ENCODE measurements around the gene MED10. TPM values are rescaled to one million over a fixed set of nuclear protein-coding genes. Genes with fewer than 3 reads are reported as not detected.

Gene MED10
- total and polyA plus RNA-seq, 2 donors (not counting 1 experiment from before 2014, with no cell fraction given): 49.9 to 50.9 TPM

DNA sequence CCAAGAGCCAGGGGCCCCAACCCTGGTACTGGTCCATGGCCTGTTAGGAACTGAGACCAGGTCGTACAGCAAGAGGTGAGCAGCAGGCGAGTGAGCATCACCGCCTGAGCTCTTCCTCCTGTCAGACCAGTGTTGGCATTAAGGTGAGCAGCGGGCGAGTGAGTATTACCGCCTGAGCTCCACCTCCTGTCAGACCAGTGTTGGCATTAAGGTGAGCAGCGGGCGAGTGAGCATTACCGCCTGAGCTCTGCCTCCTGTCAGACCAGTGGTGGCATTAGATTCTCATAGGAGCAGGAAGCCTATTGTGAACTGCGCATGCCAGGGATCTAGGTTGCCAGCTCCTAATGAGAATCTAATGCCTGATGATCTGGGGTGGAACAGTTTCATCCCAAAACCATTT lies 39.3 kb upstream of the MED10 start:
- no peaks in the 10 kb centered on the region for H3K4me1 Mint-ChIP-seq
- Histone ChIP-seq H3K27me3 (replicated peaks in 1 of 4; ENCODE audit: control extremely low read depth in 1 of 4, control insufficient read depth in 3 of 4, insufficient read depth in 4 of 4, low read length in 3 of 4) (no peaks in the 10 kb centered on the region), H3K79me2 (ENCODE audit: control insufficient read depth, insufficient read depth, low read length) (no peaks in the 10 kb centered on the region), H3K9me3 (ENCODE audit: control extremely low read depth in 1 of 3, control insufficient read depth in 2 of 3, insufficient read depth in 1 of 3, low read length in 2 of 3) (peaks cover 0 to 7% (median 0%) of the 10 kb centered on the region in 3 donors), H3K4me2 (replicated peaks; ENCODE audit: low read depth, low read length, poor library complexity, severe bottlenecking) (no peak overlapping the region), H3K4me3 (ENCODE audit: control extremely low read depth in 1 of 5, extremely low read depth in 1 of 5, insufficient read depth in 1 of 5, low read depth in 2 of 5, low read length in 4 of 5) (no peak overlapping the region), H3K4me1 (ENCODE audit: control insufficient read depth in 2 of 2, insufficient read depth in 2 of 2, low read length in 2 of 2) (no peaks in the 10 kb centered on the region), H3K36me3 (replicated peaks in 1 of 2; ENCODE audit: control extremely low read depth in 1 of 2, control insufficient read depth in 1 of 2, extremely low read depth in 1 of 2, insufficient read depth in 2 of 2, low read length in 1 of 2) (no peaks in the 10 kb centered on the region), H3K9ac (ENCODE audit: low read length) (no peak overlapping the region), H4K20me1 (ENCODE audit: control insufficient read depth, insufficient read depth, low read length, poor library complexity, severe bottlenecking) (no peaks in the 10 kb centered on the region), H2AFZ (ENCODE audit: insufficient read depth, low read depth, low read length, poor library complexity, severe bottlenecking) (no peak overlapping the region), H3K27ac (ENCODE audit: low read length in 2 of 2) (no peak overlapping the region)
- intact Hi-C loops (cut with micrococcal nuclease): no loop called here
- H3K27ac Mint-ChIP-seq: no peak overlapping the region
- DNase-seq (no peak), ATAC-seq (ENCODE audit: low read depth) (no peak)
- CTCF ChIA-PET: no interaction called here
- POLR2A ChIA-PET: no interaction called here
- over 99% methylated on average over 10 of the region's 10 CpGs for WGBS (ENCODE audit: insufficient coverage)
- peaks cover 14% of the 10 kb centered on the region for H3K27me3 Mint-ChIP-seq
- no peaks in the 10 kb centered on the region for H3K9me3 Mint-ChIP-seq (ENCODE audit: insufficient read depth)
- no peak for TF ChIP-seq EZH2 (IDR thresholded peaks at IDR 0.05; ENCODE audit: borderline replicate concordance, insufficient read depth, low read depth, low read length, poor library complexity, severe bottlenecking)
- TF ChIP-seq, protein P1, sequence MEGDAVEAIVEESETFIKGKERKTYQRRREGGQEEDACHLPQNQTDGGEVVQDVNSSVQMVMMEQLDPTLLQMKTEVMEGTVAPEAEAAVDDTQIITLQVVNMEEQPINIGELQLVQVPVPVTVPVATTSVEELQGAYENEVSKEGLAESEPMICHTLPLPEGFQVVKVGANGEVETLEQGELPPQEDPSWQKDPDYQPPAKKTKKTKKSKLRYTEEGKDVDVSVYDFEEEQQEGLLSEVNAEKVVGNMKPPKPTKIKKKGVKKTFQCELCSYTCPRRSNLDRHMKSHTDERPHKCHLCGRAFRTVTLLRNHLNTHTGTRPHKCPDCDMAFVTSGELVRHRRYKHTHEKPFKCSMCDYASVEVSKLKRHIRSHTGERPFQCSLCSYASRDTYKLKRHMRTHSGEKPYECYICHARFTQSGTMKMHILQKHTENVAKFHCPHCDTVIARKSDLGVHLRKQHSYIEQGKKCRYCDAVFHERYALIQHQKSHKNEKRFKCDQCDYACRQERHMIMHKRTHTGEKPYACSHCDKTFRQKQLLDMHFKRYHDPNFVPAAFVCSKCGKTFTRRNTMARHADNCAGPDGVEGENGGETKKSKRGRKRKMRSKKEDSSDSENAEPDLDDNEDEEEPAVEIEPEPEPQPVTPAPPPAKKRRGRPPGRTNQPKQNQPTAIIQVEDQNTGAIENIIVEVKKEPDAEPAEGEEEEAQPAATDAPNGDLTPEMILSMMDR (IDR thresholded peaks at IDR 0.05): no peak
- no peak overlapping the region for H3K4me3 Mint-ChIP-seq

DNA sequence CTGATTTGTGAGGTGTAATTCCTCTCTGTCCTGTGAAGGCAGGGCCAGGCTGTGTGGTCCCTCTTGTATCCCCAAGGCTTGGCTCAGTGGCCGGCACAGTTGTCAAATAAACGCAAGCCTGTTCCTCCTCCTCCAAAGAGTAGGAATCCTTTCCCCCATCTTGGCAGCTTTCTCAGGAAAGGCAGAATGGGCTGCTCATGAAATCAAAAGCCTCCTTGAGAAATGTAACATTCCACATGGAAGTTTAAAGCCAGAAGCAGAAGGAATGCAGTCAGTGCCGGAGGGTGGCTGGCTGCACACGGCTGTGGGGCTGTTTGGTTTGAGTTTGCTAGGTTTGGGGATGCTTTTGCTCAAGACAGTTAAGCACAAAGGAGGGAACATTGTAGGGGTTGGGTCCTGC lies 34.5 kb upstream of the MED10 start:
- 90% methylated on average over 4 of the region's 4 CpGs for WGBS (ENCODE audit: insufficient coverage)
- Mint-ChIP-seq H3K4me1 (no peaks in the 10 kb centered on the region), H3K4me3 (no peak overlapping the region), H3K9me3 (ENCODE audit: insufficient read depth) (peaks cover 3% of the 10 kb centered on the region), H3K27ac (no peak overlapping the region), H3K27me3 (peaks cover 14% of the 10 kb centered on the region)
- peaks cover 0 to 6% (median 0%) of the 10 kb centered on the region in 3 donors for H3K9me3 ChIP-seq (ENCODE audit: control extremely low read depth in 1 of 3, control insufficient read depth in 2 of 3, insufficient read depth in 1 of 3, low read length in 2 of 3)
- ChIA-PET POLR2A (no interaction called here), CTCF (no interaction called here)
- no peak overlapping the region for H3K4me2 ChIP-seq (replicated peaks; ENCODE audit: low read depth, low read length, poor library complexity, severe bottlenecking)
- TF ChIP-seq, protein P1 (IDR thresholded peaks at IDR 0.05): no peak
- no peak for TF ChIP-seq EZH2 (IDR thresholded peaks at IDR 0.05; ENCODE audit: borderline replicate concordance, insufficient read depth, low read depth, low read length, poor library complexity, severe bottlenecking)
- no peak overlapping the region for H3K4me3 ChIP-seq (ENCODE audit: control extremely low read depth in 1 of 5, extremely low read depth in 1 of 5, insufficient read depth in 1 of 5, low read depth in 2 of 5, low read length in 4 of 5)
- no peaks in the 10 kb centered on the region for H3K27me3 ChIP-seq (replicated peaks in 1 of 4; ENCODE audit: control extremely low read depth in 1 of 4, control insufficient read depth in 3 of 4, insufficient read depth in 4 of 4, low read length in 3 of 4)
- H3K36me3 ChIP-seq (replicated peaks in 1 of 2; ENCODE audit: control extremely low read depth in 1 of 2, control insufficient read depth in 1 of 2, extremely low read depth in 1 of 2, insufficient read depth in 2 of 2, low read length in 1 of 2): no peaks in the 10 kb centered on the region
- H3K27ac ChIP-seq (ENCODE audit: low read length in 2 of 2): no peak overlapping the region
- DNase-seq (no peak), ATAC-seq (ENCODE audit: low read depth) (no peak)
- no peaks in the 10 kb centered on the region for H3K79me2 ChIP-seq (ENCODE audit: control insufficient read depth, insufficient read depth, low read length)
- H4K20me1 ChIP-seq (ENCODE audit: control insufficient read depth, insufficient read depth, low read length, poor library complexity, severe bottlenecking): no peaks in the 10 kb centered on the region
- intact Hi-C loops (cut with micrococcal nuclease): no loop called here
- no peaks in the 10 kb centered on the region for H3K4me1 ChIP-seq (ENCODE audit: control insufficient read depth in 2 of 2, insufficient read depth in 2 of 2, low read length in 2 of 2)
- no peak overlapping the region for H2AFZ ChIP-seq (ENCODE audit: insufficient read depth, low read depth, low read length, poor library complexity, severe bottlenecking)
- no peak overlapping the region for H3K9ac ChIP-seq (ENCODE audit: low read length)
